ENCODE data around the gene BLCAP. TPM values are rescaled to one million over a fixed set of nuclear protein-coding genes. Genes with fewer than 3 reads are reported as not detected.

The BLCAP gene
- total and polyA plus RNA-seq, 2 experiments from 2014 or later, result 65.8 to 71.9 TPM

DNA sequence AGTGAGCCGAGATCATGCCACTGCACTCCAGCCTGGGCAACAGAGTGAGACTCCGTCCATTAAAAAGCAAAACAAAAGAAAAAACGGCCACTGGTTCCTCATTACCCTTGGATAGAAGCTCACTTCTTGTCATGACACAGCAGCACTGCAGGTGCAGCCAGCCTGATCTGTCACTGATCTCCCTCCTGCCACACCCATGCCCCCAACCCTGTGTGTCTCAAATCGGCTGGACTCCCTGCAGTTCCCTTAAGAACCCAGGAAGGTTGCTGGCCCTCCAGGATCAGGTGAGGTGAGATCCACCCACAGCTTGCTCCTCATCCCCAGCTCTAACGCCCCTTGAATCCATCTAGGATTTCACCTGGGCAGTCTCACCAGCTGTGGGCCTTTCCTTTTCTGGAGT lies 32.9 kb downstream of the BLCAP start:
- TF ChIP-seq EZH2 (IDR thresholded peaks at IDR 0.05; ENCODE audit: borderline replicate concordance) (no peak), EZH2phosphoT487 (IDR thresholded peaks at IDR 0.05; ENCODE audit: low read depth, severe bottlenecking, unreplicated experiment) (no peak)
- TF ChIP-seq, protein P1, sequence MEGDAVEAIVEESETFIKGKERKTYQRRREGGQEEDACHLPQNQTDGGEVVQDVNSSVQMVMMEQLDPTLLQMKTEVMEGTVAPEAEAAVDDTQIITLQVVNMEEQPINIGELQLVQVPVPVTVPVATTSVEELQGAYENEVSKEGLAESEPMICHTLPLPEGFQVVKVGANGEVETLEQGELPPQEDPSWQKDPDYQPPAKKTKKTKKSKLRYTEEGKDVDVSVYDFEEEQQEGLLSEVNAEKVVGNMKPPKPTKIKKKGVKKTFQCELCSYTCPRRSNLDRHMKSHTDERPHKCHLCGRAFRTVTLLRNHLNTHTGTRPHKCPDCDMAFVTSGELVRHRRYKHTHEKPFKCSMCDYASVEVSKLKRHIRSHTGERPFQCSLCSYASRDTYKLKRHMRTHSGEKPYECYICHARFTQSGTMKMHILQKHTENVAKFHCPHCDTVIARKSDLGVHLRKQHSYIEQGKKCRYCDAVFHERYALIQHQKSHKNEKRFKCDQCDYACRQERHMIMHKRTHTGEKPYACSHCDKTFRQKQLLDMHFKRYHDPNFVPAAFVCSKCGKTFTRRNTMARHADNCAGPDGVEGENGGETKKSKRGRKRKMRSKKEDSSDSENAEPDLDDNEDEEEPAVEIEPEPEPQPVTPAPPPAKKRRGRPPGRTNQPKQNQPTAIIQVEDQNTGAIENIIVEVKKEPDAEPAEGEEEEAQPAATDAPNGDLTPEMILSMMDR (IDR thresholded peaks at IDR 0.05; ENCODE audit: poor library complexity), result no peak
- DNase-seq (ENCODE audit: low spot score), result no peak
- Histone ChIP-seq H3K27me3 (no peaks in the 10 kb centered on the region), H3K27ac (no peak overlapping the region), H3K4me2 (no peak overlapping the region), H3K9me3 (ENCODE audit: low read depth) (no peaks in the 10 kb centered on the region), H3K4me3 (no peak overlapping the region), H3K4me1 (ENCODE audit: insufficient read depth) (no peaks in the 10 kb centered on the region), H3K9me2 (replicated peaks; ENCODE audit: insufficient read depth) (no peaks in the 10 kb centered on the region), H4K20me1 (ENCODE audit: insufficient read depth, poor library complexity, severe bottlenecking) (no peaks in the 10 kb centered on the region), H3K79me2 (no peaks in the 10 kb centered on the region), H2AFZ (no peak overlapping the region), H3K36me3 (replicated peaks; ENCODE audit: insufficient read depth, low read depth) (no peaks in the 10 kb centered on the region)
- WGBS (ENCODE audit: low lambda C conversion rate, missing lambda C conversion rate), result 85% methylated on average over 5 of the region's 5 CpGs

DNA sequence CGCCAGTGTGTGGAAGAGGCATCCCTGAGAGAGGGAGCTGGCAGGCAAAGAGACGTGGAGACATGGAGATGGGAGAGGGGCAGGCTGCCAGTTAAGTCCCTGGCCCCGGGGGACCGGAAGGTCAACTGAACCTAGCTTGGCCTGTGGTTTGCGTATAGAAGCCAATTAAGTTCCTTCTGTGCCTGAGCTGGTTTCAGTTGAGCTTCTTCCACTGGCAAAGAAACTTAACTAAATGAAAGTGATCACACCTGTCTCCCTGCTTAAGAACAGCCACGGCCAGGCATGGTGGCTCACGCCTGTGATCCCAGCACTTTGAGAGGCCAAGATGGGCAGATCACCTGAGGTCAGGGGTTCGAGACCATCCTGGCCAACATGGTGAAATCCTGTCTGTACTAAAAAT lies 33.4 kb downstream of the BLCAP start:
- Histone ChIP-seq H3K9me3 (ENCODE audit: low read depth) (no peaks in the 10 kb centered on the region), H3K4me2 (no peak overlapping the region), H3K36me3 (replicated peaks; ENCODE audit: insufficient read depth, low read depth) (no peaks in the 10 kb centered on the region), H3K27ac (no peak overlapping the region), H3K27me3 (no peaks in the 10 kb centered on the region), H3K4me1 (ENCODE audit: insufficient read depth) (no peaks in the 10 kb centered on the region), H4K20me1 (ENCODE audit: insufficient read depth, poor library complexity, severe bottlenecking) (no peaks in the 10 kb centered on the region), H2AFZ (no peak overlapping the region), H3K4me3 (no peak overlapping the region), H3K79me2 (no peaks in the 10 kb centered on the region), H3K9me2 (replicated peaks; ENCODE audit: insufficient read depth) (no peaks in the 10 kb centered on the region)
- no peak for DNase-seq (ENCODE audit: low spot score)
- 93% methylated on average over 8 of the region's 8 CpGs for WGBS (ENCODE audit: low lambda C conversion rate, missing lambda C conversion rate)
- TF ChIP-seq, protein P1 (IDR thresholded peaks at IDR 0.05; ENCODE audit: poor library complexity), result no peak
- TF ChIP-seq EZH2 (IDR thresholded peaks at IDR 0.05; ENCODE audit: borderline replicate concordance) (no peak), EZH2phosphoT487 (IDR thresholded peaks at IDR 0.05; ENCODE audit: low read depth, severe bottlenecking, unreplicated experiment) (no peak)

DNA sequence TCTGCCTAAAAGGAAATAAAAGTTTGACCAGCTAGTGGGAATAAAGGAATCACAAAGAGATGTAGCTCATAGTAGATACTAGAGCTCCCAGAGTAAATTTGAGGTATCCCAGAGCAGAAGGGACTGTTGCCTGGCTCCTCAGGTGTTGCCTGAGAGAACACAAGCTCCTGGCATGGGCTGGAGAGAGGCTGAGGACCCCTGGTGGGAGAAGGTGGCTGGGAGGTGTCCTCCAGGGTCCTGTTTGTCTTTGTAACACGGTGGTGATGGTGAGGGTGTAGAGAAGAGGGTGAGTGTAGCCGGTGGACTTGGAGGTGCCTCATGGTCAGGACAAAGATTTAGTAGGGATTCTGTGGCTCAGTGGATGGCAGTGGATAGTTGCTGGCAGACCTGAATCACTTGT lies 34.7 kb downstream of the BLCAP start:
- Histone ChIP-seq H3K4me2 (no peak overlapping the region), H3K9me3 (ENCODE audit: low read depth) (no peaks in the 10 kb centered on the region), H3K79me2 (no peaks in the 10 kb centered on the region), H3K4me3 (no peak overlapping the region), H3K4me1 (ENCODE audit: insufficient read depth) (no peaks in the 10 kb centered on the region), H3K27ac (no peak overlapping the region), H4K20me1 (ENCODE audit: insufficient read depth, poor library complexity, severe bottlenecking) (no peaks in the 10 kb centered on the region), H3K9me2 (replicated peaks; ENCODE audit: insufficient read depth) (no peaks in the 10 kb centered on the region), H2AFZ (no peak overlapping the region), H3K36me3 (replicated peaks; ENCODE audit: insufficient read depth, low read depth) (no peaks in the 10 kb centered on the region), H3K27me3 (no peaks in the 10 kb centered on the region)
- WGBS (ENCODE audit: low lambda C conversion rate, missing lambda C conversion rate), result 73% methylated on average over 2 of the region's 2 CpGs
- no peak for DNase-seq (ENCODE audit: low spot score)
- TF ChIP-seq, protein P1 (IDR thresholded peaks at IDR 0.05; ENCODE audit: poor library complexity), result no peak
- TF ChIP-seq EZH2phosphoT487 (IDR thresholded peaks at IDR 0.05; ENCODE audit: low read depth, severe bottlenecking, unreplicated experiment) (no peak), EZH2 (IDR thresholded peaks at IDR 0.05; ENCODE audit: borderline replicate concordance) (no peak)

Data from hepatocyte (in vitro differentiated cells).